ENCODE results near the gene HSPH1. TPM values are rescaled to one million over a fixed set of nuclear protein-coding genes. Genes with fewer than 3 reads are reported as not detected.

Gene HSPH1
- polyA plus RNA-seq, 1 donor from 2014 or later = 112 TPM

- Histone ChIP-seq H2AFZ (ENCODE audit: low read depth, low read length) (no peak overlapping the region), H4K20me1 (ENCODE audit: insufficient read depth) (no peaks in the 10 kb centered on the region), H3K9me3 (ENCODE audit: low read length) (no peaks in the 10 kb centered on the region), H3K36me3 (ENCODE audit: insufficient read depth, low read length) (no peaks in the 10 kb centered on the region), H3F3A (ENCODE audit: insufficient read depth, low read length, poor library complexity, severe bottlenecking) (no peaks in the 10 kb centered on the region), H3K27me3 (ENCODE audit: insufficient read depth, low read depth, low read length) (no peaks in the 10 kb centered on the region), H3K4me2 (ENCODE audit: low read length) (no peak overlapping the region), H3K9ac (ENCODE audit: low read length) (no peak overlapping the region), H3K27ac (ENCODE audit: low read length) (no peak overlapping the region), H3K4me3 (ENCODE audit: low read length) (no peak overlapping the region), H3K9me2 (ENCODE audit: insufficient read depth, low read length) (no peaks in the 10 kb centered on the region), H3K79me2 (replicated peaks; ENCODE audit: insufficient read depth, low read length) (no peaks in the 10 kb centered on the region)
- TF ChIP-seq POLR2AphosphoS5 (IDR thresholded peaks at IDR 0.05) = no peak
- no peak for TF ChIP-seq REST (IDR thresholded peaks at IDR 0.05; ENCODE audit: borderline replicate concordance)
- no peak for TF ChIP-seq RAD21 (conservative IDR thresholded peaks at IDR 0.05)
Measured at GRCh38 chr13:31122143-31122542, 39.6 kb downstream of the HSPH1 start.

- Histone ChIP-seq H3K9me2 (ENCODE audit: insufficient read depth, low read length) (no peaks in the 10 kb centered on the region), H3K79me2 (replicated peaks; ENCODE audit: insufficient read depth, low read length) (no peaks in the 10 kb centered on the region), H3K4me3 (ENCODE audit: low read length) (no peak overlapping the region), H3K9ac (ENCODE audit: low read length) (no peak overlapping the region), H2AFZ (ENCODE audit: low read depth, low read length) (no peak overlapping the region), H3K27me3 (ENCODE audit: insufficient read depth, low read depth, low read length) (no peaks in the 10 kb centered on the region), H3K27ac (ENCODE audit: low read length) (no peak overlapping the region), H3F3A (ENCODE audit: insufficient read depth, low read length, poor library complexity, severe bottlenecking) (no peaks in the 10 kb centered on the region), H3K36me3 (ENCODE audit: insufficient read depth, low read length) (no peaks in the 10 kb centered on the region), H4K20me1 (ENCODE audit: insufficient read depth) (no peaks in the 10 kb centered on the region), H3K4me2 (ENCODE audit: low read length) (no peak overlapping the region), H3K9me3 (ENCODE audit: low read length) (no peaks in the 10 kb centered on the region)
- TF ChIP-seq RAD21 (conservative IDR thresholded peaks at IDR 0.05) (no peak), REST (IDR thresholded peaks at IDR 0.05; ENCODE audit: borderline replicate concordance) (no peak), CTCF (IDR thresholded peaks at IDR 0.05; ENCODE audit: poor library complexity, severe bottlenecking) (no peak), SMC3 (conservative IDR thresholded peaks at IDR 0.05; ENCODE audit: poor library complexity) (no peak), EP300 (conservative IDR thresholded peaks at IDR 0.05; ENCODE audit: poor library complexity, severe bottlenecking) (no peak), POLR2AphosphoS5 (IDR thresholded peaks at IDR 0.05) (no peak), TAF1 (IDR thresholded peaks at IDR 0.05; ENCODE audit: low read depth) (no peak), MXI1 (conservative IDR thresholded peaks at IDR 0.05; ENCODE audit: poor library complexity, severe bottlenecking) (no peak), EZH2 (IDR thresholded peaks at IDR 0.05; ENCODE audit: borderline replicate concordance, insufficient read depth, low read length, poor library complexity, severe bottlenecking) (no peak)
Measured at GRCh38 chr13:31121379-31122140, 40.1 kb downstream of the HSPH1 start.

Measured in neural cell (in vitro differentiated cells).